HL-60 (cell line): Measurements from ENCODE around the gene RYR3.

ENCODE experiments used
- CTCF ChIP-seq: IDR thresholded peaks from one replicate; pipeline ENCODE4 v1.5.1; 2011; ENCODE audit warnings: low read length, control low read depth, inconsistent platforms; ENCODE audit not compliant: insufficient read depth
- GABPA ChIP-seq: IDR thresholded peaks from 2 replicates; pipeline ENCODE4 v1.6.1; 2012; ENCODE audit warnings: low read depth
- POLR2AphosphoS5 ChIP-seq: IDR thresholded peaks from 2 replicates; pipeline ENCODE4 v1.6.1; 2012; ENCODE audit warnings: low read depth

- TF ChIP-seq CTCF (no peak), POLR2AphosphoS5 (no peak), GABPA (no peak)
These were observed 428.3 kb downstream of the RYR3 start for GRCh38 chr15:33738941-33739664.
